ENCODE measurements around the gene ZAR1L.
A peak's percentile ranks its signal among the peaks of the same experiment; 100 is the strongest.

Gene ZAR1L

GRCh38 chr13:32302461-32302860 lies 12.7 kb downstream of the ZAR1L start:
- no peak for DNase-seq (ENCODE audit: low read depth in 2 of 2, low spot score in 1 of 2)

- no peak for DNase-seq (ENCODE audit: low read depth in 2 of 2, low spot score in 1 of 2)
These were observed 14.2 kb downstream of the ZAR1L start for GRCh38 chr13:32300920-32301319.

GRCh38 chr13:32300406-32300805 lies 14.8 kb downstream of the ZAR1L start:
- DNase-seq (ENCODE audit: low read depth in 2 of 2, low spot score in 1 of 2): no peak

- DNase-seq (ENCODE audit: low read depth in 2 of 2, low spot score in 1 of 2): no peak
These were observed 15.3 kb downstream of the ZAR1L start for GRCh38 chr13:32299893-32300292.

- DNase-seq (ENCODE audit: low read depth in 2 of 2, low spot score in 1 of 2): no peak
These were observed 16.5 kb downstream of the ZAR1L start for GRCh38 chr13:32298695-32299094.

- no peak for DNase-seq (ENCODE audit: low read depth in 2 of 2, low spot score in 1 of 2)
These were observed 18.0 kb downstream of the ZAR1L start for GRCh38 chr13:32297206-32297605.

- no peak for DNase-seq (ENCODE audit: low read depth in 2 of 2, low spot score in 1 of 2)
These were observed 29.6 kb downstream of the ZAR1L start for GRCh38 chr13:32285633-32285965.

GRCh38 chr13:32284927-32285632 lies 30.1 kb downstream of the ZAR1L start:
- no peak for DNase-seq (ENCODE audit: low read depth in 2 of 2, low spot score in 1 of 2)

GRCh38 chr13:32282096-32282711 lies 33.0 kb downstream of the ZAR1L start:
- DNase-seq (ENCODE audit: low read depth in 2 of 2, low spot score in 1 of 2): no peak

- DNase-seq (ENCODE audit: low read depth in 2 of 2, low spot score in 1 of 2): no peak
These were observed 34.1 kb downstream of the ZAR1L start for GRCh38 chr13:32281096-32281495.

- DNase-seq (ENCODE audit: low read depth in 2 of 2, low spot score in 1 of 2): no peak
These were observed 36.7 kb downstream of the ZAR1L start for GRCh38 chr13:32278426-32278825.

GRCh38 chr13:32277839-32278238 lies 37.3 kb downstream of the ZAR1L start:
- no peak for DNase-seq (ENCODE audit: low read depth in 2 of 2, low spot score in 1 of 2)

- no peak for DNase-seq (ENCODE audit: low read depth in 2 of 2, low spot score in 1 of 2)
These were observed 43.0 kb downstream of the ZAR1L start for GRCh38 chr13:32272021-32272683.

GRCh38 chr13:32267836-32268439 lies 47.2 kb downstream of the ZAR1L start:
- peak in 1 of 2 donors; percentile 27 for DNase-seq (ENCODE audit: low read depth in 2 of 2, low spot score in 1 of 2)

- no peak for DNase-seq (ENCODE audit: low read depth in 2 of 2, low spot score in 1 of 2)
These were observed 49.0 kb downstream of the ZAR1L start for GRCh38 chr13:32266130-32266529.

GRCh38 chr13:32265726-32266125 lies 49.4 kb downstream of the ZAR1L start:
- no peak for DNase-seq (ENCODE audit: low read depth in 2 of 2, low spot score in 1 of 2)

- no peak for DNase-seq (ENCODE audit: low read depth in 2 of 2, low spot score in 1 of 2)
These were observed 50.8 kb downstream of the ZAR1L start for GRCh38 chr13:32264407-32264806.

GRCh38 chr13:32262619-32263018 lies 52.5 kb downstream of the ZAR1L start:
- DNase-seq (ENCODE audit: low read depth in 2 of 2, low spot score in 1 of 2): no peak

- no peak for DNase-seq (ENCODE audit: low read depth in 2 of 2, low spot score in 1 of 2)
These were observed 53.0 kb downstream of the ZAR1L start for GRCh38 chr13:32262165-32262564.

GRCh38 chr13:32261567-32261966 lies 53.6 kb downstream of the ZAR1L start:
- no peak for DNase-seq (ENCODE audit: low read depth in 2 of 2, low spot score in 1 of 2)

- no peak for DNase-seq (ENCODE audit: low read depth in 2 of 2, low spot score in 1 of 2)
These were observed 56.0 kb downstream of the ZAR1L start for GRCh38 chr13:32259116-32259515.

GRCh38 chr13:32257649-32258048 lies 57.5 kb downstream of the ZAR1L start:
- no peak for DNase-seq (ENCODE audit: low read depth in 2 of 2, low spot score in 1 of 2)
